NOMO-1 treated with DMSO at 0.1 percent for 48 hours (cell line): ENCODE measurements around the gene ASIP.
"Not testable (repeated sequence)": the region's sequence is repeated elsewhere in the genome, so short reads cannot be mapped to it uniquely, and the experiment has no call there.

Experiments used
- DNase-seq: peaks from one replicate; lab custom pipeline; 2025; ENCODE audit not compliant: unreplicated experiment; lab: John Stamatoyannopoulos, UW

The ASIP gene

DNA sequence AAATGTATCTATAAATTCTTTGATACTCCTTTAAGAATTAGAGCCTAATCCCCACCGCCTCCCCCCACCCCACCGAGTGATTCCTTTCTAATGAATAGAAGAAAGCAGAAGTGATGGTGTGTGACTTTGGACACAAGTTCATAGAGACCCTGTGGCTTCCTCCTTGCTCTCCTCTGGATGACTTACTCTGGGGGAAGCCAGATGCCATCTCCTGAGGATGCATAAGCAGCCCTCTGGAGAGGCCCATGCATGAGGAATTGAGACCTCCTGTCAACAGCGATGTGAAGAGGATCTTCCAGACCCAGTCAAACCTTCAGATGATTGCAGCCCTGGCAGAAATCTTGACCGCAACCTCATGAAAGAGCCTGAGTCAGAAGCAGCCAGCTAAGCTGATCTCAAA, 40.8 kb downstream of the ASIP start:
- DNase-seq: peak; percentile 22

DNA sequence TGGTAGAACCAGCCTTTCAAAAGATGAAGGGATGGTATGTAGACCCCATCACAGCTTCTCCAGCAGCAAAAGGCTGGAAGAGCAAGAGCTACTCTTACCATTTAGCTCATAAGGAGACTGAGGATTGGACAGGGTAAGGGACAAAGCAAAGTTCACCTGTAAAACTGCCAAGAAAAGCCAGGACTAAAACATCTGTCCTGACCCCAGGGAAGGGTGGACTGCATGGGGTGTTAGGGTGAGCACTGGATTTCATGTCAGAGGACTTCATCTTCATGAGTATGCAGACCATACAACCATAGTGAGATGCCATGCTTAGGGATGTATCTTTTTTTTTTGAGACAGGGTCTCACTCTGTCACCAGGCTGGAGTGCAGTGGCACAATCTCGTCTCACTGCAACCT, 42.6 kb downstream of the ASIP start:
- no peak for DNase-seq

DNA sequence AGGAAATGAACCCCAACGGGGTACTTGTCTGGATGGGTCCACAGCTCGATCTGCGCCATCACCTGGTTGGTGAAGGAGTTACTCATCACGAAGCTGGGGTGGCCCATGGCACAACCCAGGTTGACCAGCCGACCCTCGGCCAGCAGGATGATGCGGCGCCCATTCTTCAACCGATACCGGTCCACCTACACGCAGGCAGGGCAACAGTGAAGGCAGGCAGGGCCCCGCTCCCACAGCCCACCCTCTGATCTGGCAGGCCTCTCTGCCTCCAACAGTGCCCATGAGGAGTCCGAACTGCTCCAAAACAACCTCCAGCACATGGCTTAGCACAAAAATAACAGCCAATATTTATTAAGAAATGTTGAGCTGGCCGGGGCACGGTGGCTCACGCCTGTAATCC, 44.2 kb downstream of the ASIP start:
- no peak for DNase-seq

DNA sequence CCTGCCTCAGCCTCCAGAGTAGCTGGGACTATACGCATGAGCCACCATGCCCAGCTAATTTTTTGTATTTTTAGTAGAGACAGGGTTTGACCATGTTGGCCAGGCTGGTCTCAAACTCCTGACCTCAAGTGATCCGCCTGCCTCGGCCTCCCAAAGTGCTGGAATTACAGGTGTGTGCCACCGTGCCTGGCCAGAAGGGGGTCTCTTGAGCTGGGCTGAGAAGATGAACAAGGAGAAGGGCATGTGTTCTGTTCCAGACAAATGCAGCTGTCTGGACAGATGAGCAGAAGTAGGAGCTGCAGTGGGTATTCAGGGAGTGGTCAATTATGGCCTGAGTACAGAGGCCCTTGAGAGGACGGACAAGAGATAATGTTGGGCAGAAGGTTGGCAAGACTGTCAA, 46.3 kb downstream of the ASIP start:
- not testable (repeated sequence) for DNase-seq

DNA sequence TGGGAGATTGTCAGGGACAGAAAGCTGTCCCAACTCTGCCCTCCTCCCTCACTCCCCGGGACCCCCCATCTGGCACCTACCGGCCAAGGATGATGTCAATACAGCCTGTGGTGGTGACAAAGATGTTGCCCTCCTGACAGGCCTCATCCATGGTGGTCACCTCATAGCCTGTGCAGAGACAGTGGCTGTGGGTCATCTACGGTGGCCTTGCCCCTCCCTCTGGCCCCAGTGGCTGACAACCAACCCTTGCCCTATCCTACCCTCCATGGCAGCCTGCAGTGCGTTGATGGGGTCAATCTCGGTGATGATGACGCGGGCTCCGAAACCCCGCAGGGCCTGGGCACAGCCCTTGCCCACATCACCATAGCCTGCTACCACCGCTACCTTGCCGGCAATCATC, 49.2 kb downstream of the ASIP start:
- DNase-seq: no peak

DNA sequence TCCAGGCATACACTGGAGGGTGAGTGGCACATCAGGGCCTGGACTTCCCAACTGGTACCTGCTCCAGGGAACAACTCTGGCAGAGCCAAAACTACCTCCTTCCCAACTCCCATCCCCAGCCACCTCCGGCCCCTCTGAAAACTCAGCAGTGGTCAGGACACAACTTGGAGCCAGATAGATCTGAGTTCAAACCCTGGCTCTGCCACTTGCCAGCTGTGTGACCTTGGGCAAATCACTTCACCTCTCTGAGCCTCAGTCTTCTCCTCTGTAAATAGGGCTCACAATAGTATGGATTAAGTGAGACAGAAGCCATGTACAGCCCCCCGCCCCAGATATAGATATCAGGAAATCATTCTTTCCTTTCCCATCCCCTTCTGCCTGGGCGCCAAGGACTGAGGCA, 51.3 kb downstream of the ASIP start:
- no peak for DNase-seq

DNA sequence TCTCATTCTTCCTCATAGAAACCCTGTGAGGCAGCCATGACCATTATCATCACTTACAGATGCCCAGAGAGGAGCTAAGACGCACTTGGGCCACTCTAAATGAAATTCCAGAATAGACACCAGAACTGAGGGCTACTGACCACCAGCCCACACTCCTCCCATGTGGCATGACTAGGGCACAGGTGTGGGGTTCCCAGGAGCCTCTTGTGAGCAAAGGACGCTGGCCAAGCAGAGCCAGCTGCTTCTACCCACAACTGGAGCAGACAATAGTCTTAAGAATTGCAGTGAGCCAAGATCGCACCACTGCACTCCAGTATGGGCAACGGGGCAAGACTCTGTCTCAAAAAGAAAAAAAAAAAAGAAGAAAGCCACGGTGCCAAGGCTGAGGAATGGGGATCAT, 51.9 kb downstream of the ASIP start:
- no peak for DNase-seq

DNA sequence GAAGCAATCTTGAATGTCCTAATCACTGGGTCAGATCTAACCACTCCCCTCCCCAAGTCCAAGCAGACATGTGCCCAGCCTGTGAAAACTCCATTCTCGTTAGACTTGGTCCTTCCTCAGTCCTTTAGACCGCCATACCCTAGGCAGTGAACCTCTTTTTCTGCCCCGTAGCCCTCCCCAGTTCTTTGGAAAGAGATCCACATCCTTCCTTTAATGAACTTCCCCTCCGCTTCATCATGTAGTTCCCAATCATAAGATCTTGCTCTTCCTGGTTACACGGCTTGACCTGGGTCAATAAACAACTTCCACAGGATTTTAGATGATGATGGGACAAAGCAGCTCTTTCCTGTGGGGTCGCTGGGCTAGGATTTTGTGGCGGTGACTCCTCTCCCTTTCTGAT, 52.4 kb downstream of the ASIP start:
- no peak for DNase-seq

DNA sequence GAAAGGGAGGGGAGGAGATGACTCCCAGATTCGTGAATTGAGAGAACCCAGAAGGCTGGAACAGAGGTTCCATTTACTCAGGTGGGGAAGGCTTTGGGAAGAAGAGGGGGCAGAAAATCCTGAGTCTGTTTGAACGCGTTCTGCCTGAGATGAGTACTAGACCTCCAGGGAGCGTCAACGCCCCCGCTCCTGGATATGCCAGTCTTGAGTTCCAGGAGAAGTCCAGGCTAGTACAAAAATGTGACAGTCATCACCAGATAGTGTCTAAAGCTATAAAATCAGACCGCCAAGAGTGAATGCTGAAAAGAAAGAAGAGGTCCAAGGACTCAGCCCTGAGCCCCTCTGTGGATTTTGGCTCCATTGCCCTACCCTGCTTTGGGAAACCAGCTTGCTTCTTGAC, 53.3 kb downstream of the ASIP start:
- no peak for DNase-seq

DNA sequence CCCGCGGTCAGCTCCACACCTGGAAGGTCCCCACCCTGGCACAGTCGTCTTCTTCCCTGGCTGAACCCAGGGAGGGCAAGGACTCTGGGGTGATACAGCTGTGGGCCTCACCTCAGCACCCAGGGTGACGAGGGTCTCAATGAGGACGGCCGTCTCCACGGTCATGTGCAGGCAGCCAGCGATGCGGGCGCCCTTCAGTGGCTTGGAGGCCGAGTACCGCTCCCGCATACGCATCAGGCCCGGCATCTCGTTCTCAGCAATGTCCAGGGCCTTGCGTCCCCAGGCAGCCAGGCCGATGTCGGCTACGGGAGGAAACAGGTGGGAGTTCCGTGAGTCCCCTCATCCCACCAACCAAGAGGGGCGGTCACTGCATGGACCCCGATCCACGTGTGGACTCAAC, 54.1 kb downstream of the ASIP start:
- DNase-seq: no peak

DNA sequence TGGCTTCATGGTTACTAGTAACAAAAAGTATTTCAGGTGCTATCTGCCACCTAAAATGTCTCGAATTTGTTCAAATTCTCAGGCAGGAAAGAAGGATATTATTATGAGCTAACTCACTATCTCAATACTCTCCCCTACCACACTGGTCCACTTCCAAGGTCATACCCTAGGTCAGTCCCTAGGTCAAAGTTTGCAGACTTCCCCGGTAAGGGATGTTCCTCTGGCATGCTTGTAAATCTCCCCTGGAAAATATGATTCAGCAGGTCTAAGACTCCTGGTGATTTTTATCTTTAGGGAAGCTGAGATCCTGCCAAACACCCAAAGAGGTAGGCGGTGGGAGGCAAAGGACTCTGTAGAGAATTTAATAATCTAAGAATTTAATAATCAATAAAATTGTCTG, 55.2 kb downstream of the ASIP start:
- no peak for DNase-seq

DNA sequence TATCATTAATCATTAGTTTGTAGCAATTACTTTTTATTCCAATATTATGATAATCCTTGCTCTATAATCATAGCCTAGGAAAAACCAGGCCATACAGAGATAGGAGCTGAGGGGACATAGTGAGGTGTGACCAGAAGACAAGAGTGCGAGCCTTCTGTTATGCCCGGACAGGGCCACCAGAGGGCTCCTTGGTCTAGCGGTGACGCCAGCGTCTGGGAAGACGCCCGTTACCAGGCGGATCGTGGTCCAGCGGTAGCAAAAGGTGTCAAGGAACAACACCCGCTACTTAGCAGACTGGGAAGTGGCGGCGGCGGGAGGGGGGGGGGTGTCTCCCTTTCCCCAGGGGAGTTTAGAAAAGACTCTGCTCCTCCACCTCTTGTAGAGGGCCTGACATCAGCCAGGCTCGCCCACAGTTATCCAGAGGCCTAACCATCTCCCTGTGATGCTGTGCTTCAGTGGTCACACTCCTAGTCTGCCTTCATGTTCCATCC, 57.1 kb downstream of the ASIP start:
- not testable (repeated sequence) for DNase-seq

DNA sequence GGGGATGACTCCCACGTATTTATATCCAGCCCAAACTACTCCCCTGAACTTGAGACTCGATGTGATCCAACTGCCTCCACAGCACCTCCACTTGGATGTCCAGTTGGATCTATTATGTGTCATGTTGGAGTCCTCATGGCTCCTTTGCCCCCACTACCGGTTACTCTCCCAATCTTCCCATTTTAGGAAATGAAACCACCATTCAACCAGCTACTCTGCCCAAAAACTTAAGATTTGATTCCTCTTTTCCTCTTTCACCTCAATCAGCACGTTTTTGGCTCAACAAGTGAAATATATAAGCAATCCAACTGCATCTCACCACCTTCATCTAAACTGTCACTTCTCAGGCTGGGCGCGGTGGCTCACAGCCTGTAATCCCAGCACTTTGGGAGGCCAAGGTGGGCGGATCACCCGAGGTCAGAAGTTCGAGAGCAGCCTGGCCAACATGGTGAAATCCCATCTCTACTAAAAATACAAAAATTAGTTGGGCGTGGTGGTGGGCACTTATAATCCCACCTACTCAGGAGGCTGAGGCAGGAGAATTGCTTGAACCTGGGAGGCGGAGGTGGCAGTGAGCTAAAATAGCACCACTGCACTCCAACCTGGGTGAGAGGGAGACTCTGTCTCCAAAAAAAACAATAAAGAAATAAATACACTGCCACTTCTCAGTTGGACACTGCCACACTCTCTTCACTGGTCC, 58.5 kb downstream of the ASIP start:
- DNase-seq: peak; percentile 26

DNA sequence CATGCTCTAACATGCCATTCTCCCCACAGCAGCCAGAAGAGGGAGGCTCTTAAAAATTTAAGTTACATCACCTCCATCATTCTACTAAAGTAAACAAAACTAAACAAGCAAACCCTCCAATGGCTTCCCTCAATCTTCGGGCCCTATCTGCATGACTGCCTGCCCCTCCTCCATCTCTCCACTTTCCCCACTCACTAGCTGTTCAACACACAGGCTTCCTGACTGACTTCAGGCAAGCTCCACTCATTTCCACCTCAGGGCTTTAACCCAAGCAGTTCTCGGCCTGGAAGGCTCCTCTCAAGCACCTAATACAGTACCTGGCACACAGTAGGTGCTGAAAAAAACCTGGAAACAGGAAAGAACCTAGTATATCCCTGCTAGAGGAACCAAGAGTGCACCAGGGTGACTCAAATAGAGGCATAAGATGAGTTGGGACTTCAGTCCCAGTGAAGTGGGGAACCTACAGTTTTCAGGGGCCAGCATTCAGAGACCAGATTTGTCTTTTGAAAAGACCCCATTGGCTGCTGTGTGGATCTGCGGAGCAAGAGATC, 59.1 kb downstream of the ASIP start:
- DNase-seq: no peak

DNA sequence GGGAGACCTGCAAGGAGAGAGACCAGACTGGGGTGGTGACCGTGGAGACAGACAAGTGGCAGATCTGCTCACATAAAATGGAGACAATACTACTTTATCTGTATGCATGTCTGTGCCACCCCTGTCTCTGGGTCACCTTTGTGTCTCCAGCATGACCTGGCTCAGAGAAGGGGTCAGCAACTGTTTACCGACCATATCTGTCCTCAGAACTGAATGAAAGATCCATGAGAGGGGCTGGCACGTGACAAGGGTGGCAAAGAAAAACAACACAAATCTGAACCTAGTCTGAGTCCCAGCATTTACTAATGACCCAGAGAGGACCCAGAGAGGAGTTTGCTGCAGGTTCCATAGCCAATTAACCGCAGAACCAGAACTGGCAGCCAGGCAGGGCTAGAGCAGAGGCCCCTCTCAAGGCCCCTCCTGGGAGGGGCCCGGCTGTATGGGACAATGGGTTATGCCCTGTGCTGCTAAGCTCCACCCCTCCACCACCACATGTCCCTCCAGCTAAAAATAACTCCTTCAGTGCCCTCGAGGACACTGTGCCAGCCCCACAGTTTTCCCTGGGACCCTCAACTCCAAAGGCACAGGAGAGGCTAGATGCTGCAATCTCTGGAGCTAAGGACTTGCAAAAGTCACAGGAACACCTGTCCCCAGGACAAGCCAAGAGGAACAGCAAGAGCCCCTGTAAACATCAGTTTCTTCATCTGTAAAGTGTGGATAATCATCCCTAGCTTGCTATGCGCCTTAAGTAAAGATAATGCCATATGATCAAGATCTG, 59.8 kb downstream of the ASIP start:
- DNase-seq: no peak

DNA sequence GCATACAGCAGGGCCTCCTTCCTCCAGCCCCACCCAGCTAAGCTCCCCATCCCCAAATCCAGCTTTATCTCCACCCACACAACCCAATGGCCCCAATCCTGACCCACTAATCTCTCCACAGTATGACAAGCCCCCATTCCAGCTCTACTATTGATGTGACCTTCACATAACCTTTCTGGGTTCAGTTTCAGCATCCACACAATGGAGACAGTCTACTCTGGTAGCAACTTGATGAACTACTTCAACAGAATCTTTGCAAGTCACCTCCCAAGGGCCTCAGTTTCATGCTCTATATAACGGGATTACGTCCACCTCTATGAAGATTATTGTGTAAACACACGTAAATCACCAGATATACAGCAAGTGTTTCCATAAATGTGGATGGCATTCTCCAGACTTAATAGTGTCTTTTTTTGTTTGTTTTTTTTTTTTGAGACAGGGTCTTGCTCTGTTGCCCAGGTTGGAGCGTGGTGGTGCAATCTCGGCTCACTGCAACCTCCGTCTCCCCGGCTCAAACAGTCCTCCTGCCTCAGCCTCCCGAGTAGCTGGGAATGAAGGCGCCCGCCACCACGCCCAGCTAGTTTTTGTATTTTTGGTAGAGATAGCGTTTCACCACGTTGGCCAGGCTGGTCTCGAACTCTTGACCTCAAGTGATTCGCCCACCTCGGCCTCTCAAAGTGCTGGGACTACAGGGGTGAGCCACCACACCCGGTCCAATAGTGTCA, 60.5 kb downstream of the ASIP start:
- DNase-seq: no peak

DNA sequence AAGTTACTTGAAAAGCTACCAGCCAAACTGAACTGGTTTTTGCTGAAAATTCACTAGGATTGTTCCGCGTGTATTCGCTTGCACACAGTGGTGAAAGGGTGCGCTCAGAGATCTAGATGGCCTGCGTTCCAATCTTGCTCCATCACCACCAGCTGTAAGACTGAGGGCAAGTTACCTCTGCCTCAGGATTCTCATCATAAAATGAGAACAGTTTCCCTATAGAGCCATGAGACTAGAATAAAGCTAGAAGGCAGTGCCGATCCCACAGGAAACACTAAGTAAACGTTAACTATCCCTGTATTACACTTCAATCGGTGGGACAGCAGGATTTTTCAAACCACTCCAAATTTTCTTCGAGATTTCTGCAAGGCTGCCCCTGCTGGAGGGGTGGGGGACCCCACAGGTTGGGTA, 61.1 kb downstream of the ASIP start:
- DNase-seq: peak; percentile 34

DNA sequence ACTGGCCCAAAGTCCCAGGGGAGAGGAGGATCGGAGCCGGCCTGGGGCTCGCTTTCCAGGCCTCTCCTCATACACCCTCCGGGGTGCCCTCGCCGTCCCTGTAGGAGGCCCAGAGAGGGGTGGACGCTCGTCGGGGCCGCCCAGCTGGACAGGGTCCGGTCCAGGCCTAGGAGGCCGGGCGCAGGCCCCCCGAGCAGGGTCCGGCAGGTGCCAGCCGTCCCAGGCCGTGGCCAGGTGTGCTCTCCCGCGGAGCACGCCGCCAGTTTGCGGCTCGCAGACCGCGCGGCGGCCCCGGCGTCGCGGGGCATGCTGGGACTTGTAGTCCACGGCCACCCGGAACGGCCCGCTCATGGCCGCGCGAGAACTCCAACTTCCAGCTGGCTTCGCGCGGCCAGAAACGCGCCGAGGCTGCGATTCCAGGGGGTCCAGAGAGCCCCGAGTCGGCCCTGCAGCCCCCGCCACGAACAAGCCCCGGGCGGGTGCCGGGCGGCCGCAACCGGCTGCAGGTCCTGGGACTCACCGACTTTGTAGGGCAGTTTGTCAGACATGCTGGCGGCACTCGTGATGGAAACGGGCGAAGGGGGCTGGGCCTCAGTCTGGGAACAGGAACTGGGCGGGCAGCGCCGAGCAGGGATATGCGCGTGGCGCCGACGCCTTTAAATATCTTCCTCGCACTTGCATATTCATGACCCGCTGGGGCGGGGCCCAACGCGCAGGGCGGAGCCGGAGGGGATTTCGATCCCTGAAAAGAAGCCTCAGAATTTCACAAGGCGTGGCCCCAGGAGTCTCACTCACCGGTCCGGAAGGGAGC, 61.7 kb downstream of the ASIP start, which contains the start of gene AHCY:
Gene AHCY, minus strand, starts transcription at position 633 of the 811 bp plus-strand sequence. Its CDS starts 85 bp downstream, at position 548.
- DNase-seq: peak; percentile 97

DNA sequence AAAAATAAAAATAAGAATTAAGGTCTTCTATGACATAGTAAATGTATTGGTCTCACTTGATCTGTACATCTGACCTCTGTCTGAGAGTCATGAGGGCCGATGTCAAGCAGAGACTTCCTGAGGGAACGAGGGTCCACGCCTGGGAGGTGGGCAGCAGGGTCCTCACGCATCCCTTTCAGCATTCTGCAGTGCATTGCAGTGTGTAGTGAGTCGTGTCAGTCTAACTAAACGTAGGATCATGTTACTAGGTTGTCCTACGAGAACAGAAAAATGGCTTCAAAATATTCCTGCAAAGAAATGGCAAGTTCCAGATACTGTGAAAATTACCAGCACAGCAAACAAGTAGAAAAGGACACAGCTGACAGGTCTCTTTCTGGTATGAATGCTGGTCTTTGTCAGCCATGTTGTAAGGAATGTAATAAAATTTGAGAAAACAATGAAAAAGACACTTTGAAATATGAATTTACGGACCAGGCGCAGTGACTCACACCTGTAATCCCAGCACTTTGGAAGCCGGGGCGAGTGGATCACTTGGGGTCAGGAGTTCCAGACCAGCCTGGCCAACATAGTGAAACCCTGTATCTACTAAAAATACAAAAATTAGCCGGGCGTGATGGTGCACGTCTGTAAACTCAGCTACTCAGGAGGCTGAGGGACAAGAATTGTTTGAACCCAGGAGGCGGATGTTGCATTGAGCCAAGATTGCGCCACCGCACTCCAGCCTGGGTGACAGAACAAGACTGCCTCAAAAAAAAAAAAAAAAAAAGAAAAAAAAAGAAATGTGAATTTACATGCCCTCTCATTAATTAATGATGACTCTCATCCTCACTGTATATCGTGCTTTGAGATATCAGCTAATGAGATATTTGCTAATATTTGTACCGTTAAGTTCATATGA, 64.4 kb downstream of the ASIP start:
- peak; percentile 43 for DNase-seq

DNA sequence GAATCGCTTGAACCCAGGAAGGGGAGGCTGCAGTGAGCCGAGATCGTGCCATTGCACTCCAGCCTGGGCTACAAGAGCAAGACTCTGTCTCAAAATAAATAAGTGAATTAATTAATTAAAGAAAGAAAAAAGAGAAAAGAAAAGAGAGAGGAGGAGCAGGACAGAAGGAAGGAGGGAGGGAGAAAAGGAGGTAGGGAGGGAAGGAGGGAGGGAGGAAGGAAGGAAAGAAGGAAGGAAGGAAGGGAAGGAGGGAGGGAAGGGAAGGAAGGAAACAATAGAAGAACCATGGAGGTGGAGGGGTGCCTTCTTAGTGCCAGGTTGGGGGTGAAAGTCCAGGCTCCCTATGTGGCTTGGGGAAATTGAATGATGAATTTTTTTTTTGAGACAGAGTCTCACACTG, 68.5 kb downstream of the ASIP start:
- DNase-seq: no peak
